Activated CD4-positive, alpha-beta T cell treated with anti-CD3 and anti-CD28 coated beads, Interleukin-2, amount 10 ng/mL, durations not matched to agents 7 days and 5 days (primary cell): ENCODE measurements around the gene PABPN1. TPM values are rescaled to one million over a fixed set of nuclear protein-coding genes. Genes with fewer than 3 reads are reported as not detected.
"Not testable (repeated sequence)": the region's sequence is repeated elsewhere in the genome, so short reads cannot be mapped to it uniquely, and the experiment has no call there.

Source experiments
- CTCF ChIA-PET: fragments of 350-600 bp; sonication (Branson Sonifier 250); formaldehyde crosslinking; loops from one replicate; lab custom pipeline; 2021; ENCODE audit warnings: antibody characterized with exemption; lab: Charles Lee
- POLR2A ChIA-PET: fragments of 350-600 bp; sonication (Branson Sonifier 250); formaldehyde crosslinking; loops from one replicate; lab custom pipeline; 2021; ENCODE audit warnings: antibody characterized with exemption; lab: Charles Lee
- DNase-seq: peaks from one replicate; pipeline ENCODE4 v3.0.0-alpha.2; 2020
- H3K27ac Mint-ChIP-seq: one replicate; pipeline ENCODE4 v1.8.0; 2021; ENCODE audit warnings: mild to moderate bottlenecking, moderate library complexity, mixed read lengths
- H3K27me3 Mint-ChIP-seq: one replicate; pipeline ENCODE4 v1.8.0; 2021; ENCODE audit warnings: mixed read lengths
- H3K36me3 Mint-ChIP-seq: one replicate; pipeline ENCODE4 v1.8.0; 2021; ENCODE audit warnings: low read depth, mixed read lengths
- H3K4me1 Mint-ChIP-seq: one replicate; pipeline ENCODE4 v1.8.0; 2021; ENCODE audit warnings: mixed read lengths
- H3K4me3 Mint-ChIP-seq: one replicate; pipeline ENCODE4 v1.8.0; 2021; ENCODE audit warnings: mild to moderate bottlenecking, moderate library complexity, mixed read lengths
- H3K9me3 Mint-ChIP-seq: one replicate; pipeline ENCODE4 v1.8.0; 2021; ENCODE audit warnings: mixed read lengths
- total RNA-seq, 2 experiments: library from RNA; stranded (reverse); gene quantifications; one replicate each; pipeline ENCODE4 v1.2.3, GENCODE V29; 2021

The PABPN1 gene
- total RNA-seq, 2 experiments from 2014 or later, result 203 to 208 TPM

GRCh38 chr14:23321572-23322547 lies 603 bp downstream of the PABPN1 start:
- H3K9me3 Mint-ChIP-seq, result peaks cover 4% of the 10 kb centered on the region
- H3K27ac Mint-ChIP-seq, result peak overlapping the region; percentile 90
- peaks cover 39% of the 10 kb centered on the region for H3K36me3 Mint-ChIP-seq
- no peaks in the 10 kb centered on the region for H3K27me3 Mint-ChIP-seq
- H3K4me1 Mint-ChIP-seq, result peaks cover 34% of the 10 kb centered on the region
- peak overlapping the region; percentile 93 for H3K4me3 Mint-ChIP-seq
- ChIA-PET POLR2A (interaction anchor here (0.6 to 1.9 kb wide), 9 partner anchors 14 to 292 kb away, joined by 3 to 8 read pairs (median 5); partner anchors contain the start of genes ACIN1 and C14orf119), CTCF (interaction anchor here (0.8 to 4.5 kb wide), 15 partner anchors 11 to 335 kb away, joined by 3 to 59 read pairs (median 3); partner anchors contain the start of genes BCL2L2, PPP1R3E and SLC22A17)
- DNase-seq, result peak; percentile 51

- no peaks in the 10 kb centered on the region for H3K27me3 Mint-ChIP-seq
- H3K27ac Mint-ChIP-seq, result peak overlapping the region; percentile 90
- CTCF ChIA-PET, result interaction anchor here (1.0 to 4.5 kb wide), 8 partner anchors 11 to 202 kb away, joined by 3 to 59 read pairs (median 5); partner anchors contain the start of genes BCL2L2, PPP1R3E and SLC22A17
- peaks cover 34% of the 10 kb centered on the region for H3K4me1 Mint-ChIP-seq
- no peak for DNase-seq
- peak overlapping the region; percentile 93 for H3K4me3 Mint-ChIP-seq
- H3K9me3 Mint-ChIP-seq, result peaks cover 4% of the 10 kb centered on the region
- peaks cover 39% of the 10 kb centered on the region for H3K36me3 Mint-ChIP-seq
- POLR2A ChIA-PET, result interaction anchor here (0.7 to 1.9 kb wide), 4 partner anchors 15 to 291 kb away, joined by 3 to 6 read pairs (median 6); partner anchors contain the start of genes ACIN1 and C14orf119
Observed at GRCh38 chr14:23322568-23323517, 1.6 kb downstream of the PABPN1 start.

GRCh38 chr14:23323838-23324454 lies 2.7 kb downstream of the PABPN1 start:
- Mint-ChIP-seq H3K9me3 (peaks cover 4% of the 10 kb centered on the region), H3K27me3 (no peaks in the 10 kb centered on the region), H3K27ac (no peak overlapping the region), H3K36me3 (peaks cover 39% of the 10 kb centered on the region), H3K4me3 (no peak overlapping the region), H3K4me1 (peaks cover 35% of the 10 kb centered on the region)
- no peak for DNase-seq
- ChIA-PET POLR2A (no interaction called here), CTCF (no interaction called here)

DNA sequence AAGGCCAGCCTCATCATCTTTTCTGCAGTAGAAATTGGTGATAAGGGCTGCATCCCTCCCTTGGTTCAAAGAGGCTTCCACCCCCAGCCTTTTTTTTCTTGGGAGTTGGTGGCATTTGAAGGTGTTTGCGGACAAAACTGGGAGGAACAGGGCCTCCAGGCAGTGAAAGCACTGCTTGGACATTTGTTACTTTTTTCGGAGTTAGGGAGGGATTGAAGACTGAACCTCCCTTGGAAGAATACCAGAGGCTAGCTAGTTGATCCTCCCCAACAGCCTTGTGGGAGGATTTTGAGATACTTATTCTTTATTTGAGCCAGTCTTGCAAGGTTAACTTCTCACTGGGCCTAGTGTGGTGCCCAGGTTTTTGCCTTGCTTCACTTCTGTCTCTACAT lies 3.2 kb downstream of the PABPN1 start:
- CTCF ChIA-PET, result no interaction called here
- Mint-ChIP-seq H3K27me3 (no peaks in the 10 kb centered on the region), H3K4me3 (no peak overlapping the region), H3K36me3 (peaks cover 39% of the 10 kb centered on the region), H3K4me1 (peaks cover 35% of the 10 kb centered on the region), H3K9me3 (peaks cover 4% of the 10 kb centered on the region), H3K27ac (no peak overlapping the region)
- POLR2A ChIA-PET, result no interaction called here
- no peak for DNase-seq

GRCh38 chr14:23324993-23325392 lies 3.7 kb downstream of the PABPN1 start:
- ChIA-PET POLR2A (no interaction called here), CTCF (no interaction called here)
- peaks cover 1% of the 10 kb centered on the region for H3K9me3 Mint-ChIP-seq
- H3K27ac Mint-ChIP-seq, result no peak overlapping the region
- peaks cover 35% of the 10 kb centered on the region for H3K36me3 Mint-ChIP-seq
- peaks cover 30% of the 10 kb centered on the region for H3K4me1 Mint-ChIP-seq
- H3K27me3 Mint-ChIP-seq, result no peaks in the 10 kb centered on the region
- H3K4me3 Mint-ChIP-seq, result no peak overlapping the region
- no peak for DNase-seq

GRCh38 chr14:23325746-23326145 lies 4.5 kb downstream of the PABPN1 start:
- DNase-seq, H3K27me3 Mint-ChIP-seq, H3K4me3 Mint-ChIP-seq, H3K27ac Mint-ChIP-seq, CTCF ChIA-PET, H3K9me3 Mint-ChIP-seq, POLR2A ChIA-PET: not testable (repeated sequence)
- Mint-ChIP-seq H3K36me3 (peaks cover 32% of the 10 kb centered on the region), H3K4me1 (peaks cover 22% of the 10 kb centered on the region)

DNA sequence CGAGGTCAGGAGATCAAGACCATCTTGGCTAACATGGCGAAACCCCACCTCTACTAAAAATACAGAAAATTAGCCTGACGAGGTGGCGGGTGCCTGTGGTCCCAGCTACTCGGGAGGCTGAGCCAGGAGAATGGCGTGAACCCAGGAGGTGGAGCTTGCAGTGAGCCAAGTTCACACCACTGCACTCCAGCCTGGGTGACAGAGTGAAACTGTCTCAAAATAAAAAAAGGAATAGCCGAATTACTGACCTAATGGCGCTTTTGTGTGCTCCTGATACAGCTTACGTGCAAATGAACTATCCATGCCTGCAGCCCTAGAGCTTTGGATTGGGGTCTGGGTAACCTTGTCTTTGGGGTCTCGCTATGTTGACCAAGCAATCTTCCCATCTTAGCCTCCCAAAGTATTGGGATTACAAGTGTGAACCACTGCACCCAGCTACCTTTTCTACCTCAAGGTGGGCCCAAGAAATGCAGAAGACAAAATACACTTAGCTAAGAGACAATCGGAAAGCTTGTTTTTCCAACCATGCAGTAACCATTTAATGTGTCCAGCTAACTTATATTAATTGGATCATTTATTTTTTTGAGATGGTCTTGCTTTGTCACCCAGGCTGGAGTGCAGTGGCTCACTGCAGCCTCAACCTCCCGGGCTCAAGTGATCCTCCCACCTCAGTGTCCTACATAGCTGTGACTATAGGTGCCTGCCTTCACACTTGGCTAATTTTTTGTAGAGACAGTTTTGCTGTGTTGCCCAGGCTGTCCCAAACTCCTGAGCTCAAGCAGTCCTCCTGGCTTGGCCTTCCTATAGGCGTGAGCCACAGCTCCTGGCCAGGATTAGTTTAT lies 5.5 kb downstream of the PABPN1 start:
- Mint-ChIP-seq H3K4me3 (no peak overlapping the region), H3K36me3 (peaks cover 32% of the 10 kb centered on the region), H3K4me1 (peaks cover 22% of the 10 kb centered on the region), H3K9me3 (no peaks in the 10 kb centered on the region), H3K27ac (peak overlapping the region; percentile 20), H3K27me3 (no peaks in the 10 kb centered on the region)
- ChIA-PET CTCF (interaction anchor here (0.6 to 1.5 kb wide), 8 partner anchors 9 to 258 kb away, joined by 3 to 8 read pairs (median 3); no protein-coding TSS in a partner anchor), POLR2A (interaction anchor here (0.7 kb wide), 1 partner anchor 215 kb away, joined by 3 read pairs; no protein-coding TSS in a partner anchor)
- DNase-seq, result no peak

- Mint-ChIP-seq H3K4me1 (peaks cover 11% of the 10 kb centered on the region), H3K27ac (no peak overlapping the region), H3K27me3 (no peaks in the 10 kb centered on the region), H3K4me3 (no peak overlapping the region), H3K9me3 (no peaks in the 10 kb centered on the region), H3K36me3 (peaks cover 19% of the 10 kb centered on the region)
- CTCF ChIA-PET, result interaction anchor here (0.6 to 1.6 kb wide), 7 partner anchors 10 to 57 kb away, joined by 3 to 4 read pairs (median 3); partner anchors contain the start of gene PPP1R3E
- POLR2A ChIA-PET, result no interaction called here
- peak; percentile 76 for DNase-seq
Observed at GRCh38 chr14:23327947-23328744, 6.9 kb downstream of the PABPN1 start.

GRCh38 chr14:23335623-23336022 lies 14.4 kb downstream of the PABPN1 start:
- no peak overlapping the region for H3K4me3 Mint-ChIP-seq
- no peaks in the 10 kb centered on the region for H3K4me1 Mint-ChIP-seq

DNA sequence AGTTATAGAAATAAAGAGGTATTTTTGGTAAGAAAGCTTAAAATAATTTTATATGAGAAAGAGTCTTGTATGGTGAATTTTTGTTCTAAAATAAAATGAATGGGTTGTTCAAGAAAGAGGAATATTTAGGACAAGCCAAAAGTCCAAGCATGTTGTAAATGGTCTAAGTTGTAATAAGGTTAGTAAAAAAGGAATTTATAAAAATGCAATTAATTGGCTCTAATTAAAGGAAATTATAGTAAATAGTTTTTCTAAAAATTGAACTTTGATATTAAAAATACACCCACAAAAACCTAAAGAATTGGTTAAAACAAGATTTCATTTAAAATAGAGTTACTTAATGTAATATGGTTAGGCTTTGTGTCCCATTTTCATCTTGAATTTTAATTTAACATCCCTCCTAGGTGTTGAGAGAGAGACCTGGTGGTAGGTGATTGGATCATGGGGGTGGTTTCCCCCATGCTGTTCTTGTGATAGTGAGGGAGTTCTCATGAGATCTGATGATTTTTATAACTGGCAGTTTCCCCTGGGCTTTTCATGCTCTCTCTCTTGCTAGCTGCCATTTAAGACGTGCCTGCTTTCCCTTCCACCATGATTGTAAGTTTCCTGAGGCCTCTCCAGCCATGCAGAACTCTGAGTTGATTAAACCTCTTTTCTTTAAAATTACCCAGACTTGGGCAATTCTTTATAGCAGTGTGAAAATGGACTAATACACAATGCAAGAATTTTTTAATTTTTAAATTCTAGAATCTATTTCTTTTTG lies 18.4 kb downstream of the PABPN1 start:
- Mint-ChIP-seq H3K27me3 (peaks cover 28% of the 10 kb centered on the region), H3K27ac (no peak overlapping the region), H3K4me3 (no peak overlapping the region), H3K9me3 (no peaks in the 10 kb centered on the region), H3K4me1 (no peaks in the 10 kb centered on the region), H3K36me3 (no peaks in the 10 kb centered on the region)
- POLR2A ChIA-PET, result no interaction called here
- DNase-seq, result no peak
- CTCF ChIA-PET, result no interaction called here

More at GRCh38 chr14:23335623-23336022, 14.4 kb downstream of the PABPN1 start:
- Mint-ChIP-seq H3K36me3 (no peaks in the 10 kb centered on the region), H3K27ac (no peak overlapping the region), H3K27me3 (peaks cover 26% of the 10 kb centered on the region), H3K9me3 (no peaks in the 10 kb centered on the region)
- no peak for DNase-seq
- POLR2A ChIA-PET, result interaction anchor here (0.7 kb wide), 1 partner anchor 233 kb away, joined by 4 read pairs; no protein-coding TSS in a partner anchor
- CTCF ChIA-PET, result interaction anchor here (0.6 to 0.7 kb wide), 2 partner anchors 15 to 58 kb away, joined by 3 read pairs; no protein-coding TSS in a partner anchor
